ENCODE measurements around the gene KDM4B. TPM values are rescaled to one million over a fixed set of nuclear protein-coding genes. Genes with fewer than 3 reads are reported as not detected.
A peak's percentile ranks its signal among the peaks of the same experiment; 100 is the strongest.

Gene KDM4B
- total and polyA plus RNA-seq, 3 experiments from 2014 or later, result 14.6 to 16.0 (median 14.6) TPM

DNA sequence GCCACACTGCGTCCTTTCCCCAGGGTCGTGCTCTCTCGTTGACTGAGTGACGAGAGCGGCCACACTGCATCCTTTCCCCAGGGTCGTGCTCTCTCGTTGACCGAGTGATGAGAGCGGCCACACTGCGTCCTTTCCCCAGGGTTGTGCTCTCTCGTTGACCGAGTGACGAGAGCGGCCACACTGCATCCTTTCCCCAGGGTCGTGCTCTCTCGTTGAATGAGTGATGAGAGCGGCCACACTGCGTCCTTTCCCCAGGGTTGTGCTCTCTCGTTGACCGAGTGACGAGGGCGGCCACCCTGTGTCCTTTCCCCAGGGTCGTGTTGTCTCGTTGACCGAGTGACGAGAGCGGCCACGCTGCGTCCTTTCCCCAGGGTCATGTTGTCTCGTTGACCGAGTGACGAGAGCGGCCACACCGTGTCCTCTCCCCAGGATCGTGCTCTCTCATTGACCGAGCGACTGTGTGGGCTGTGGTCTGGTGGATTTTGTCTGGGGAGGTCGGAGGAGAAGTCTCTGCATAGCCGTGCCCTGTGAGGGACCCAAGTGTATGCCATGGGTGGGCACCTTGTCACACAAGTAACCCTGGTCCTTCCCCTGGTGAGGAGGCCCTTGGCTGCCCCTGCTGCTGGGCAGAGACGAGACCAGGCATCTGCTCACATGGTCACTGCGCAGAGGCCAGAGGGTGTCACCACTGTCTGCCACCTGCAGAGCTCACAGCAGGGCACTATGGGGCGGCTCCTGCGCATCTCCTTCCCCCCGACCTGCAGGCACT is 107.7 kb downstream of the KDM4B start:
- no peaks in the 10 kb centered on the region for H3K27me3 Mint-ChIP-seq
- H3K9me3 Mint-ChIP-seq, result no peaks in the 10 kb centered on the region
- no peak overlapping the region for H3K27ac ChIP-seq (ENCODE audit: low read depth, low read length)
- H3K4me1 Mint-ChIP-seq, result peaks cover 15 to 35% (median 33%) of the 10 kb centered on the region in 3 donors
- H3K36me3 ChIP-seq (ENCODE audit: insufficient read depth, low read length), result no peaks in the 10 kb centered on the region
- no peak overlapping the region for H3K4me3 ChIP-seq (ENCODE audit: low read length)
- peaks cover 7% of the 10 kb centered on the region for H3K4me1 ChIP-seq (ENCODE audit: insufficient read depth, low read length)
- peak overlapping the region in 1 of 8 donors; percentile 36 for H3K27ac Mint-ChIP-seq
- DNase-seq, result no peak
- H3K27me3 ChIP-seq (ENCODE audit: insufficient read depth, low read length, poor library complexity, severe bottlenecking), result no peaks in the 10 kb centered on the region
- POLR2A ChIA-PET, result no interaction called here
- CTCF ChIA-PET, result no interaction called here
- peaks cover 0 to 45% (median 13%) of the 10 kb centered on the region in 3 donors for H3K36me3 Mint-ChIP-seq
- no peaks in the 10 kb centered on the region for H3K9me3 ChIP-seq (ENCODE audit: low read length)
- H3K4me3 Mint-ChIP-seq, result no peak overlapping the region

DNA sequence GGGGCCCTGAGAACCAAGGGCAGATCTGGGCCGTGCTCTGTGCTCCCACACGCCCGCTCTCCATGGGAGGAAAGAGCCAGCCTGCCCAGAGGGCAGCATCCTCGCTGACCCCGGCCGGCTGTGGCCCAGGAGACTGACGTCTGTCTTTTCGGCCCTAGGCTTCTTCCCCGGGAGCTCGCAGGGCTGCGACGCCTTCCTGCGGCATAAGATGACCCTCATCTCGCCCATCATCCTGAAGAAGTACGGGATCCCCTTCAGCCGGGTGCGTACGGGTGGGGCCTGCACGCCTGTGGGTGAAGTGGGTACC is 108.2 kb downstream of the KDM4B start:
- no peaks in the 10 kb centered on the region for H3K36me3 ChIP-seq (ENCODE audit: insufficient read depth, low read length)
- no peak for DNase-seq
- Mint-ChIP-seq H3K27ac (peak overlapping the region in 3 of 8 donors; percentile 17 to 79 (median 61)), H3K4me1 (peaks cover 15 to 35% (median 33%) of the 10 kb centered on the region in 3 donors), H3K9me3 (no peaks in the 10 kb centered on the region), H3K27me3 (no peaks in the 10 kb centered on the region), H3K36me3 (peaks cover 0 to 47% (median 13%) of the 10 kb centered on the region in 3 donors), H3K4me3 (peak overlapping the region in 1 of 7 donors; percentile 61)
- H3K4me3 ChIP-seq (ENCODE audit: low read length), result no peak overlapping the region
- ChIA-PET CTCF (no interaction called here), POLR2A (no interaction called here)
- no peaks in the 10 kb centered on the region for H3K27me3 ChIP-seq (ENCODE audit: insufficient read depth, low read length, poor library complexity, severe bottlenecking)
- H3K27ac ChIP-seq (ENCODE audit: low read depth, low read length), result no peak overlapping the region
- H3K4me1 ChIP-seq (ENCODE audit: insufficient read depth, low read length), result peaks cover 7% of the 10 kb centered on the region
- no peaks in the 10 kb centered on the region for H3K9me3 ChIP-seq (ENCODE audit: low read length)

DNA sequence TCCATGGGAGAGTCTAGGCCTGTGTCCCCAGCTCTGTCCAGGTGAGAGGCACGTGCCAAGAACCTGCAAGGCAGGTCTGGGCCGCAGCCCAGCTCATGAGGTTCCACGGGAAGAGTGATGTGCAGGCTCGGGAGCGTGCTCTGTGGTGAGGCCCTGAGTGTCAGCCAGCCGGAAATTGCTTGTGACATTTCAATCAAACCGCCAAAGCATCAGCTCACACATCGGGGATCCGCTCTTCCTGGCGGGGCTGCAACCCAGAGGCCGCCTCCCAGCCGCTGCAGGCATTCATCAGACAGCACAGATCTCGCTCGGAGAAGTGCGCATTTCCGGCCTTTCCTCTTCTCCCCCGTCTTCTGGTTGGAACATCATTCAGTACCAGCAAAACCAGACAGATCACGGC is 109.3 kb downstream of the KDM4B start:
- H3K4me1 Mint-ChIP-seq, result peaks cover 13 to 33% (median 31%) of the 10 kb centered on the region in 3 donors
- peak overlapping the region in 5 of 8 donors; percentile 50 to 96 (median 71) for H3K27ac Mint-ChIP-seq
- peak in 4 of 5 donors; percentile 25 to 58 (median 36) for DNase-seq
- ChIA-PET CTCF (no interaction called here), POLR2A (no interaction called here)
- peak overlapping the region in 1 of 7 donors; percentile 72 for H3K4me3 Mint-ChIP-seq
- peaks cover 0 to 50% (median 15%) of the 10 kb centered on the region in 3 donors for H3K36me3 Mint-ChIP-seq
- H3K27me3 ChIP-seq (ENCODE audit: insufficient read depth, low read length, poor library complexity, severe bottlenecking), result no peaks in the 10 kb centered on the region
- H3K36me3 ChIP-seq (ENCODE audit: insufficient read depth, low read length), result no peaks in the 10 kb centered on the region
- H3K27me3 Mint-ChIP-seq, result no peaks in the 10 kb centered on the region
- H3K4me1 ChIP-seq (ENCODE audit: insufficient read depth, low read length), result peaks cover 7% of the 10 kb centered on the region
- no peak overlapping the region for H3K27ac ChIP-seq (ENCODE audit: low read depth, low read length)
- H3K9me3 Mint-ChIP-seq, result no peaks in the 10 kb centered on the region
- H3K4me3 ChIP-seq (ENCODE audit: low read length), result no peak overlapping the region
- no peaks in the 10 kb centered on the region for H3K9me3 ChIP-seq (ENCODE audit: low read length)

DNA sequence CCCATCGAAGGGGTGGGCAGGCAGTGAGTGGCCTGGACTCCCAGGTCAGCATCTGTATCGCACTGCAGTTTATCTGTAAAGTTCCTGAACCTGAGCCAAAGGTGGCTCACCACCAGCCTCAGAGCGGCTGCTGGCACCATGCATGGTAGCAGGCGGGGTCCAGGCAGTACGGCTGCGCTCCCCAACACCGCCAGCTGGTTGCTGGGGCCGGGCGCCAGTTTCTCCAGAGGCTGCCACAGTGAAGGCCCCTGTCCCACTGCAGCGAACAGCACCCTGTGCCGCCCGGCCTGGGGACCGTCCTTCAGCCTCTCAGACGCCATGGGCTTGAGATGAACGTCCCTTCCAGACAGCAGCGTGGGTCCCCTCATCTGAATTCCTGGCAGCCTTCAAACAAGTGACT is 109.8 kb downstream of the KDM4B start:
- no peaks in the 10 kb centered on the region for H3K27me3 ChIP-seq (ENCODE audit: insufficient read depth, low read length, poor library complexity, severe bottlenecking)
- H3K9me3 ChIP-seq (ENCODE audit: low read length), result no peaks in the 10 kb centered on the region
- peaks cover 0 to 51% (median 15%) of the 10 kb centered on the region in 3 donors for H3K36me3 Mint-ChIP-seq
- no peak overlapping the region for H3K4me3 ChIP-seq (ENCODE audit: low read length)
- no peaks in the 10 kb centered on the region for H3K9me3 Mint-ChIP-seq
- peak overlapping the region in 5 of 8 donors; percentile 26 to 96 (median 61) for H3K27ac Mint-ChIP-seq
- DNase-seq, result no peak
- no peaks in the 10 kb centered on the region for H3K36me3 ChIP-seq (ENCODE audit: insufficient read depth, low read length)
- H3K4me1 ChIP-seq (ENCODE audit: insufficient read depth, low read length), result peaks cover 7% of the 10 kb centered on the region
- POLR2A ChIA-PET, result no interaction called here
- no peaks in the 10 kb centered on the region for H3K27me3 Mint-ChIP-seq
- H3K4me1 Mint-ChIP-seq, result peaks cover 10 to 29% (median 28%) of the 10 kb centered on the region in 3 donors
- CTCF ChIA-PET, result no interaction called here
- H3K27ac ChIP-seq (ENCODE audit: low read depth, low read length), result no peak overlapping the region
- peak overlapping the region in 1 of 7 donors; percentile 72 for H3K4me3 Mint-ChIP-seq

DNA sequence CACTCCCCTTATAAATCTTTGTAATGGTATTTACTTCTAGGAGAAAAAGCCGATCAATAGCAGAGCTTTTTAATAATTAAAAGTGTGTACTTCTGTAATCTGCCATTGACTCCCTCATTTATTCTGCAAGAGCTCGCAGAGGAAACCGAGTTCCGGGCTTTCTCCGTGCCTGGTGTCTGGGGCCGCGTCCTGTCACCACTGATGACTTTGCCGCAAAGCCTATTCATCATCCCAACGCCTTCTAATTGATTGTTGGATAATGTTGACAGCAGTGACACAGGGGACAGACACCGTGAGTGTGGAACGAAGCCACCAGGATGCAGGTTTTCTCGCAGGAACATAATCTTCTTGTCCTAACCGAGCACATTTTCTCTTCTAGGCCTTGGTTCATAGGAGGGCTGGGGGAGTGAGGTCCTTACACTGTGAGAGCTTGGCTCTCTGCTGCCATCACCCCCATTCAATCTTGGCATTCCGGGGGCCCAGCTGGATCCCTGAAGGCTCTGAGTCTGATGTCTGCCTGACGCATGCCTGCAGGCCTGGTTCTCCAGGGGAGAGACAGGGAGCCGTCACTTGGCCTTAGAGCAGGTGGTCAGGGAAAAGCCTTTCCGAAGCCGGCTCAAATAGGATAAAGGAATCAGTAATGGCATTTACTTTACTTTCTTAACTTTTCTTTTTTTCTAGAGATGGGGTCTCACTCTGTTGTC is 110.3 kb downstream of the KDM4B start:
- H3K4me1 Mint-ChIP-seq, result peaks cover 5 to 23% (median 23%) of the 10 kb centered on the region in 3 donors
- H3K36me3 Mint-ChIP-seq, result peaks cover 0 to 53% (median 15%) of the 10 kb centered on the region in 3 donors
- no peaks in the 10 kb centered on the region for H3K27me3 Mint-ChIP-seq
- POLR2A ChIA-PET, result no interaction called here
- Histone ChIP-seq H3K27me3 (ENCODE audit: insufficient read depth, low read length, poor library complexity, severe bottlenecking) (no peaks in the 10 kb centered on the region), H3K4me1 (ENCODE audit: insufficient read depth, low read length) (peaks cover 7% of the 10 kb centered on the region), H3K27ac (ENCODE audit: low read depth, low read length) (no peak overlapping the region), H3K9me3 (ENCODE audit: low read length) (no peaks in the 10 kb centered on the region), H3K4me3 (ENCODE audit: low read length) (no peak overlapping the region), H3K36me3 (ENCODE audit: insufficient read depth, low read length) (no peaks in the 10 kb centered on the region)
- H3K4me3 Mint-ChIP-seq, result no peak overlapping the region
- CTCF ChIA-PET, result no interaction called here
- DNase-seq, result no peak
- H3K9me3 Mint-ChIP-seq, result no peaks in the 10 kb centered on the region
- H3K27ac Mint-ChIP-seq, result peak overlapping the region in 2 of 8 donors; percentile 76 to 96

DNA sequence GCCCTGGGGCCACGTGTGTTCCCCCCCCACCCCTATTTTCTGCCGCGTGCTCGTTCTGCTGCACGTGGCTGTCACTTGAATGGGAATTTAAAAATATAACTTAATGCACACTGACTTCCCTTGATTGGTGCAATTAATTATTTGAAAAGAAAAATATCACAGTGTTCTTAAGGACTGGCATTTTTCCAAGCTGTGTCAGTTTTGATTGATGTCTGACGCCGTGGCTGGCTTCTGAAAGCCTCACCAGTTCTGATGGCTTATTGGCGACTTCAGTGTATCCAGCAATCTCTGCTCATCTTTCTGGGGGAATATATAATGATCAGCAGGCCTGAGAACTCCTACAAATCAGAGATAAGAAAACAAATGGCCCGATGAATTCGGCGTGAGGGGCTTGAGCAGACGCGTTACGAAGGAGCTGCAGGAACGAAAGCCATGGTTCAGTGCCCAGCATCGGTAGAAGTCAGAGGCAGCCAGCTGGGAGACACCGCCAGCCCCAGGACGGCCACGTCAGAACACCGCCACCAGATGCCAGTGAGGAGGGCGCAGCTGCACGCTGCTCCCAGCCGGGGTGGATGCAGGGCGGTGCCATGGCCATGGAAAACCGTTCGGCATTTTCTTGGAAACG is 111.2 kb downstream of the KDM4B start:
- DNase-seq, result no peak
- Histone ChIP-seq H3K27me3 (ENCODE audit: insufficient read depth, low read length, poor library complexity, severe bottlenecking) (no peaks in the 10 kb centered on the region), H3K9me3 (ENCODE audit: low read length) (no peaks in the 10 kb centered on the region), H3K4me1 (ENCODE audit: insufficient read depth, low read length) (no peaks in the 10 kb centered on the region), H3K4me3 (ENCODE audit: low read length) (no peak overlapping the region), H3K27ac (ENCODE audit: low read depth, low read length) (no peak overlapping the region), H3K36me3 (ENCODE audit: insufficient read depth, low read length) (no peaks in the 10 kb centered on the region)
- Mint-ChIP-seq H3K27me3 (no peaks in the 10 kb centered on the region), H3K9me3 (no peaks in the 10 kb centered on the region), H3K27ac (no peak overlapping the region), H3K4me3 (no peak overlapping the region), H3K4me1 (peaks cover 3 to 17% (median 16%) of the 10 kb centered on the region in 3 donors), H3K36me3 (peaks cover 0 to 57% (median 15%) of the 10 kb centered on the region in 3 donors)
- POLR2A ChIA-PET, result no interaction called here
- CTCF ChIA-PET, result no interaction called here

DNA sequence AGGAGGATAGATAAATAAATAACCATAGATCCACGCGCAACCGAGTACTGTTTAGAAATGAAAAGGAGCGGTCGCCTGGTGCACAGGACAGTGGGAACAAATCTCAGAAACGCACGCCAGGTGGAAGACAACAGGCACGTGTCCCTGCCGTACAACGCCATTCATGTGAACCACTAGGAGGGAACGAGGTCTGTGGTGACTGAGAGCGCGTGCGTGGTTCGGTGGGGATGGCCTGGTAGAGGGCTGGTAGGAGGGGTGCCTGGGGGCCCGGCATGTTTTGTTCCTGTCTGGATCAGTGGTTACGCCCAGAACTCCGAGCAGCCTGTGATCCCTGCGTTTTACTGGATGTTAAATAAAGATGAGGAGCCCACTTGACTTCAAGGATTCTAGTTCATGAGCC is 111.9 kb downstream of the KDM4B start:
- Mint-ChIP-seq H3K27me3 (no peaks in the 10 kb centered on the region), H3K27ac (peak overlapping the region in 1 of 8 donors; percentile 9), H3K36me3 (peaks cover 0 to 59% (median 15%) of the 10 kb centered on the region in 3 donors), H3K9me3 (no peaks in the 10 kb centered on the region), H3K4me3 (no peak overlapping the region), H3K4me1 (peaks cover 2 to 13% (median 9%) of the 10 kb centered on the region in 3 donors)
- Histone ChIP-seq H3K4me1 (ENCODE audit: insufficient read depth, low read length) (no peaks in the 10 kb centered on the region), H3K36me3 (ENCODE audit: insufficient read depth, low read length) (no peaks in the 10 kb centered on the region), H3K9me3 (ENCODE audit: low read length) (no peaks in the 10 kb centered on the region), H3K27me3 (ENCODE audit: insufficient read depth, low read length, poor library complexity, severe bottlenecking) (no peaks in the 10 kb centered on the region), H3K4me3 (ENCODE audit: low read length) (no peak overlapping the region), H3K27ac (ENCODE audit: low read depth, low read length) (no peak overlapping the region)
- ChIA-PET POLR2A (no interaction called here), CTCF (no interaction called here)
- DNase-seq, result no peak
